Stimulated activated CD8-positive, alpha-beta memory T cell treated with anti-CD3 and anti-CD28 coated beads, Interleukin-15, amount 100 ng/mL, for 24 hours (primary cell): ENCODE results near the gene INTS6.

Source experiments
- DNase-seq: peaks from one replicate; pipeline ENCODE4 v3.0.0-alpha.2; 2020; ENCODE audit warnings: low read depth

Gene INTS6

GRCh38 chr13:51405176-51405575 lies 47.7 kb downstream of the INTS6 start:
- DNase-seq, result no peak

- DNase-seq, result no peak
Measured at GRCh38 chr13:51397262-51397941, 55.4 kb downstream of the INTS6 start.

DNA sequence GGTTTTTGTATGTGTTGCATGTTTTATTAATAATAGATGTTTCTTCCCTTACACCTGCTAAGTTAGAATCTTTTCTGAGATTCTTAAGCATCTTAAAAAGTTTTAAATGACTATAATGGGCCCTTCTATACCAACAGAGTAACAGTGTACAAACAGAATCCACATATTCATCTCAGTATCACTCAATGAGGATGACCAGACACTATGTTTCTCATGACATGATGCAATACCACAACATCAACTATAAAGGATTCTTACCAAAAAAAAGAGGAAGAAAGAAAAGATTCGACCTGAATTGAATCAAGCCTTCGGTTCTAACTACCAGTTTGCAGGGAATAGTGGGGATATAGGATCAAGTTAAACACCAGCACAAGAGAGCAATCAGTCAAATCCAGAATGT lies 56.5 kb downstream of the INTS6 start:
- no peak for DNase-seq

- no peak for DNase-seq
Measured at GRCh38 chr13:51394724-51395123, 58.1 kb downstream of the INTS6 start.

DNA sequence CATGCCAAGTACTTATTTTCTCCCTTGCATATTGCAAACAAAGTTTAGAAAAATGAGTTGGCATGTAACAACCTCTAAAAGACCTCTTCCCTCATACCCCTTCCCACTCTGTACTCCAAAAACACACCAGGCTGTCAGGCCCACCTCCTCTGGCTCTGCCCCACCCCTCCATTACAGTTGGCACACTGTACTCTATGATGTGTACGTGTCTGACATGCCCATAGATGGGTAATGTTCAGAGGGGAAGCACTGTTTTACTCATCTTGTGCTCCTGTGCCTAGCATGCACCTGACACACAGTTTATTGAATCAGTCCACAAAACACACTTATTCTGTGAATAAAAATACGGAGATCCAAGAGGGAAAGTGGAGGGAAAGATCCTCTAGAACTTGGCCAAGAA lies 67.7 kb downstream of the INTS6 start:
- no peak for DNase-seq

- no peak for DNase-seq
Measured at GRCh38 chr13:51380269-51380668, 72.6 kb downstream of the INTS6 start.

GRCh38 chr13:51373451-51373850 lies 79.4 kb downstream of the INTS6 start:
- DNase-seq, result no peak

- DNase-seq, result no peak
Measured at GRCh38 chr13:51371768-51372399, 81.0 kb downstream of the INTS6 start.

DNA sequence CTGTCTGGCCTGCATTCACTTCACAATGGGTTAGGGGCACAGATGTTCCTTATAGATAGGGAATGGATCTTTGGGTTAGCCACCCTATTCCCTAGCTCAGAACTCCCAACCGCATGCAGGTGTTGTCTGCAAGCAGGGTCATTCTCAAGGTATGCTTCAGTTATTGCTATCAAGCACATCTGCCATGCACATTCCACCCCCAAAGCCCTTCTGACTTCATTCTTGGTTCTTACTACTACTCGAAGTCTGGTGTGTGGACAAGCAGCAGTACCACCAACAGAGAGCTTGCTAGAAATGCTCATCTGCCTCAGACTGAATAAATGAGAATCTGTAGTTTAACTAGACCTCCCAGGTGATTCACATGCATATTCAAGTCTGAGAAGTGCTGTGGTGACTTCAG lies 82.0 kb downstream of the INTS6 start:
- DNase-seq, result no peak

- DNase-seq, result no peak
Measured at GRCh38 chr13:51370116-51370515, 82.7 kb downstream of the INTS6 start.

DNA sequence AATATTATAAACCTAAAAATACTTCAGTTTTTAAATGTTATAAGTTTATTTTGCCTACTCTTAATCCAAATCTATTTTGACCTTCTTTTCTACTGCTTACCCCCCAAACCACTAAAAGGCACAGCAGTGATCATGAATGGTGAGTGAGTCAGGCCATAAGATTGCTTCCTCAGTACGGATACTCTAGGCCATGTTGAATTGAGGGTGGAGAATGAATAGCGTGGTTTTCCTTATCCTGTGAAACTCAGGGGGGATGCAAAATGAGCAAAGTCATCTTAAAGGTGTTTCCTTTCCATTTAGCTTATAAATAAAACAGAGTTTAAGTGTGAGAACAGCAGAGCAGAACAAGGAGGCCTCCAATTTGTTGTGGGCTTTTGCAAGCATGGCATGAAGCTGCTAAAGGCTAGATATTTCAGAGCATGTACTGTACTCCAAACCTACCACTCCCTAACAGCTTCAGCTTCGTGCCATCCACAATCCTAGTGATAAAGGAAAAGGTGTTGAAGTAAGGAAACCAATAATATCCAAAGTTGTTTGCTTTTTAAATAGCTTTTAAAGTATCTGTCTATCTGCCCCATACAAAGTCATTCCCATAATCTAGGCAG lies 88.3 kb downstream of the INTS6 start:
- DNase-seq, result no peak

- no peak for DNase-seq
Measured at GRCh38 chr13:51363625-51364024, 89.2 kb downstream of the INTS6 start.

- DNase-seq, result no peak
Measured at GRCh38 chr13:51361106-51361505, 91.7 kb downstream of the INTS6 start.

DNA sequence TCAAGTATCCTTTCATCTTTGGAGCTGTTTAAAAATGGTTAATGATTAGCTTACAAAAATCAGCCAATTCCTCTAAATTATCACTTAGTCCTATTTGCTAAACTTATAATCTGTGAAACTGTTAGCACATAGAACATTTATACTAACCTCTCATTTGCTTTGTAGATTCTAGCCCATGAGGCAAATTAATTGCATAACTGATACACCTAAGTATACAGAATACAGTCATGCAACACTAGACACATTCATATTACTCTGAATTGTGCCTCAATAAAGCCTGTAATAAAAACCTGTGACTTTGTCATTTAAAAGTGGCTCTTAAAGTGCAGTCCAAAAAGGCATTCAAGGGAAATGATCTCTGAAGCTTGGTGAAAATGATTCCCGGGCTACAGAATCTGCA lies 92.3 kb downstream of the INTS6 start:
- no peak for DNase-seq

GRCh38 chr13:51359352-51359751 lies 93.5 kb downstream of the INTS6 start:
- DNase-seq, result no peak

DNA sequence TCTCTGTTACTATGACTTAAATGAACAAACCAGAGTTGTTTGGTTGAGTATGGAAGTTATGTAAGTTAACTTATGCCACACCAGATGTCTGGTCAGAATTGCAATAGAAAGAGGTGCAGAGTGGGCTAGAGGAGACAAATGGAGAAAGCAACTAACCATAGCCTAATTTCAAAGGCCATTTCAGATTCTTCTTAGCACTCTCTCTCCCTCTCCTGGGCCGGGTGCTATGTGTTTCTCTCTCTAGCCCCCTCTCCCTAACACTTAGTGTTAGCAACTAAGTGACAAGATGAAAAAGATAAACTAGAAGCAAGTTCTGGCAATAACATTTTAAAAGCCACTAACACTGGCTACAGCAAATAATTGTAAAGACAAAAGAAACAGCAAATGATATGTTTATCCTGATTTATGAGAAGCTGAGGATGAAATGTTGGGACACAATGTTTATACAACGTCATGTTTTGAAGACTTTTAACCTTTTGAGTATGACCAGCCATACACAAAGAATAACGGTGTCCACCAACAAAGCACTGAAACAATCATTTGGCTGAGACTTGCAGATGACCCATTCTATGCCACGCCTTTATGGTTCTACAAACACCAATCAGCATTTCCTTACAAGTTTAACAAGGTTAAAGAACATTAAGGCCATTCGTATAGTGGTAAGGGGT lies 94.8 kb downstream of the INTS6 start:
- DNase-seq, result no peak

DNA sequence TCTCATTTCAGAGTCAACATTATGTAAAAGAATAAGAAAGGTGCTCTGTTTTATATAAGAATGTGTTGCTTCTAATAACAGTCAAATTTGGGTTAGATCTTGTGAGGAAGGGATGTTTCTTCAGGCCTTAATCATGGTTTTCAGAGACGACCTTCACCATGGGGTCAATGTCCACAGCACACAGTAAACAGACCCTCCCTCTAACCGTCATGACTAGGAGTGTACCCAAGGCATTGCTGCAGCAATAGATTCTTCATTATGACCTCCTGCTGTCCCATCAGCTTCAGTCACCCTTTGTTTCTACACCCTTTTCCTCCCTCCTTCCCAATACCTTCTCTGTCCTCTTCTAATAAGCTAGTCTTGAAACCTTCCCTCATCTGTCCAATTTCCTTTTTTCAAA lies 97.6 kb downstream of the INTS6 start:
- DNase-seq, result no peak

- no peak for DNase-seq
Measured at GRCh38 chr13:51349016-51349415, 103.8 kb downstream of the INTS6 start.

- no peak for DNase-seq
Measured at GRCh38 chr13:51348069-51348967, 104.5 kb downstream of the INTS6 start.

- no peak for DNase-seq
Measured at GRCh38 chr13:51347099-51347498, 105.7 kb downstream of the INTS6 start.

DNA sequence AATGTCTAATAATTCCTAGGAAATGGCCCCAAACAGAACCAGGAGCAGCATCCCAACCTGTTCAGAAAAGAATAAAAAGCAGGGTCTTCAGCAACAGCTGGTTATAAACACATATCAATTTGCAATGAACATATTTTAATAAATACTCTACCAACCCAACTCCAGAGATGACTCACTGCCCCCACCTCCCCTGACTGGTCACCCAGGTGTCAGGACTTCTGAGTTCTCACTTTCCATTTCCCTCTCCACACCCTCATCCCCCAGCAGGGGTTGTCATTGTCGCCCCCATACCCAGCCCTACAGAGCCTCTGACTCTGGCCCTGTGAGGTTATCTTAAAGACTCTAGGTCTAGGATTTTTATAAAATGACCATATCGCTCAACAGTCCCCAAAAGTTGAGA lies 106.4 kb downstream of the INTS6 start:
- DNase-seq, result no peak

DNA sequence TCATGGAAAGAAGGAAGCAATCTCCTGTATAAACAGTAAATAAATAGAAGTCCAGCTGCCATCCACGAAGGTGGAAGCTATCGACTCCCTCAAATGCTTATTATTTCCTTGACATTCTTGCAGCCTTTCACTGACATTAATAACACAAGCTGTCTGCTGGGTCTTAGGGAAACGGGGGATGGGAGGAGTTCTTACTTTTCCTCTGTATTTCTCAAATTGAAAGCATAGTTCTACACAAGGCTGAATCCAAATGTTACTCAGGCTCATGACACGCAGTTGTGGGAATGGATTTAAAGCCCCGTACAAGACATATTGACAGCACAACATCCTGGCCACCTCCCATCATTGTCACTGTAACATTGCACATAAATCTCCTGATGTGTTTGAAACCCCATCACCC lies 109.4 kb downstream of the INTS6 start:
- no peak for DNase-seq
